ENCODE measurements around the gene OBP2A.

The OBP2A gene

DNA sequence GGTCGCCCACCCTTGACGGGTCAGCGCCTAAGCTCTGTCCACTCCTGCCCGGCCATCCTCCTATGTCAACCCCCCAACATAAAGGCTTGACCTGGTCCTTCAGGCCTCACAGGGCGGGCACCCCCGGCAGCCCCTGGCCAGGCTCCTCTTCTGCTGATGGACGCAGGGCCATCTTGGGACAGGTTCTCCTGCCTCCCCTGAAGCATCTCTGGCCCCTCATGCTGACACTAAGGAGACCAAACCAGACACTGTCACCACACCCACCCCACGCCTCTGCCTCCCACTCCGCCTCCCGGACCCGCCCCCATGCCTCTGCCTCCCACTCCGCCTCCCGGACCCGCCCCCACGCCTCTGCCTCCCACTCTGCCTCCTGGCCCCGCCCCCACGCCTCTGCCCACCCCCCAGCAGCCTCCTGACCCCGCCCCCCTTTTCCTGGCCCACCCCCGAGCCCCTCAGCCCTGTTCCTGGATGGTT is 6.8 kb downstream of the OBP2A start:
- FAIRE-seq, result no peak

GRCh38 chr9:135554718-135555117 is 8.8 kb downstream of the OBP2A start:
- FAIRE-seq, result no peak

GRCh38 chr9:135555203-135555602 is 9.3 kb downstream of the OBP2A start:
- FAIRE-seq, result no peak

DNA sequence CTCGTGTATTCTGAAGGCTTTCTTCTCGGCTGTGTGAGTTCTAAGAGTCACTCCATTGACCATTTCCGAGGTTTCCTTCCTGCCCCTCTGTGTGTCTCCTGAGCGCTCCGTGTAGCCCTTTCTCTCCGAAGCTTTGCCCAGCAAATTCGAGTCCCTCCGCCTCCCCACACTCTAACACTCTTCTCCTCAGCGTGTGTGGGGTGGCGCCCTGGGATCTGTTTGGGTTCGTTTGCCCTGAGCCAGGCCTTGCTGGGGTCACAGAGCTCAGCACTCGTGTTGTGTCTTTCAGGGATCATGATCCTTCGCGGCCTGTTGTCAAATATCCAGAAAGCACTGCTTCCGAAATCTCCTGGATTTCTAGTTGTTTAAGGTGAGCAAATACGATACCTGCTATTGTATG is 10.0 kb downstream of the OBP2A start:
- FAIRE-seq, result no peak

GRCh38 chr9:135559606-135560005 is 13.7 kb downstream of the OBP2A start:
- no peak for FAIRE-seq

DNA sequence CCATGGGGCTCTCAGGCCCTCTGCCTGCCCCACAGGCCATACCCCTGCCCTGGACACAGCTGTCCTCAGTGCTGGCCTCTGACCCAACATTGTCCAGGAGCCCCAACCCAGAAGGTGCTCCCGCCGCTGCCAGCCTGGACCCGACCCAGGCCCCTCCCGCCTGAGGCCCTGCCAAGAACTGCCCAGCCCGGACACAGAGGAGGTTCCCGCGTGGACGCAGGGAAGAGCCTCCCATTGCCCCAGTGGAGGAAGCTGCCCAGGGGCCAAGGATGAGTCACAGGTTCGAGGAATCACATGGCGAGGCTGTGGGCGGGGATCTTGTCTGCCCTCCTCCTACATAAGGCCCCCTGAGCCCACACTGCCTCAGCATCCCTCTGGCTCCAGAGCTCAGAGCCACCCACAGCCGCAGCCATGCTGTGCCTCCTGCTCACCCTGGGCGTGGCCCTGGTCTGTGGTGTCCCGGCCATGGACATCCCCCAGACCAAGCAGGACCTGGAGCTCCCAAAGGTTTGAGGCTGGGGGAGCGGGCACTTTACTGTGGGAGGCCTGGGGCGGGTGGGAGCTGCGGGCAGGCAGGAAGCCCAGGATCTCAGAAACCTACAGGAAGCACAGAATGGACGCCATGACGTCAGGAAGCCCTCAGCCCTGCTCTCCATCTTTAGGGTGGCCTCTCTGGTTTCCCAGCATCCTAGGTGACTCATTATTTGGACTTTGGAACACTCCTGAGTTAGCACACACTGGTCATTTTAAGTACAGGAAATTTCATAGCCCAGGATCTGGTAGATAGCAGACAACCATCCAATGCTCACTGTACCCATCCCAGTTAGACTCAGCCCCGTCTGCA is 15.7 kb downstream of the OBP2A start, which contains the start of gene PAEP:
Gene PAEP, plus strand, starts transcription at position 366 of the 844 bp plus-strand sequence.
- no peak for FAIRE-seq

- FAIRE-seq, result no peak
Observed at GRCh38 chr9:135562235-135562745, 16.4 kb downstream of the OBP2A start.

DNA sequence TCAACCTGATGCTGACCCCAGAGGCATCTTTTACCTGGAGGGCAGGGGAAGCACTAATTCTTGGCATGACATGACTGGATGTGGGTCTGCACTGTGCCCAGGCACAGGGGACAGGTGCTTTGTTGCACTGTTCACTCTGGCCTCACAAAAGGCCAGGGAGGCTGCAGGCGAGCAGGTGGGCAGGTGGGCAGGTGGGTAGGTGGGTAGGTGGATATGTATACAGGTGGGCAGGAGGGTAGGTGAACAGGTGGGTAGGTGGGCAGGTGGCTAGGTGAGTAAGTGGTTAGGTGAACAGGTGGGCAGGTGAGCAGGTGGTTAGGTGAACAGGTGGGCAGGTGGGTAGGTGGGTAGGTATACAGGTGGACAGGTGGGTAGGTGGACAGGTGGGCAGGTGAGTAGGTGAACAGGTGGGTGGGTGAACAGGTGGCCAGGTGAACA is 17.1 kb downstream of the OBP2A start:
- FAIRE-seq, result no peak

- FAIRE-seq, result no peak
Observed at GRCh38 chr9:135563858-135564257, 17.9 kb downstream of the OBP2A start.

DNA sequence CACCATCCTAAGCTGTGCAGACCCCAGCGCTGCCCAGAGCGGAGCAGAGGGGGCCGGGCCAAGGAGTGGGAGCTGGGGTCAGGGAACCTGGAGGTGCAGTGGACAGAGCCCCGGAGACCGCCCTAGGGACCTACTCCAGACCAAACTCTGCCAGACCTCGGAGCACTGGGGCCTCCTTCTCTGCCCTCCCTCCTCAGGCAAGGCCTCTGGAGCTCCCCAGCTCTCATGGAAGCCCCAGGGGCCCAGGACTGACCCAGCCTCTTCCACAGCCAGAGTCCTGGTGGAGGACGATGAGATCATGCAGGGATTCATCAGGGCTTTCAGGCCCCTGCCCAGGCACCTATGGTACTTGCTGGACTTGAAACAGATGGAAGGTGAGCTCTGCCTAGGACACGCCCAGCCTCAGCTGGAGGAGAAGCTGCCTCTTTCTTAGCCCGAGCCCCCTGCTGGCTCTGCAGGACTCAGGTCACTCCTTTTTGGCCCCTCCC is 19.3 kb downstream of the OBP2A start:
- FAIRE-seq, result no peak

DNA sequence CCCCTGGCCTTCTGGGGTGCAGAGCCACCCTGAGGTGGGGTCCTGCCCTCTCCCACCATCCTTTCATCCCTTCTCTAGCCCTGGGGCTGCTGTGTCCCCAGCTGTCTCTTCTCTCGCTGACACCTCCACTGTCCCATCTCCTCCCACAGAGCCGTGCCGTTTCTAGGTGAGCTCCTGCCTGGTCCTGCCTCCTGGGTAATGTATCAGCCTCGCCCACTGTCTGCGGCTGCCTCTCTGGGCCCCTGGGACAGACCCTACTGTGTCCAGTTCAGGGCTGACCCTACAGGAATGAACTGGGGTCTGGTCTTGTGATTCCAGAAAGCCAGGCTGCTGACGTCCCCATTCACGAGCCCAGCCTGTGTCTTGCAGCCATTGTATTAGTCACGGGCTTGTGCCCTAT is 19.7 kb downstream of the OBP2A start:
- FAIRE-seq, result no peak

GRCh38 chr9:135566552-135566951 is 20.6 kb downstream of the OBP2A start:
- FAIRE-seq, result no peak

- no peak for FAIRE-seq
Observed at GRCh38 chr9:135567311-135567710, 21.4 kb downstream of the OBP2A start.

DNA sequence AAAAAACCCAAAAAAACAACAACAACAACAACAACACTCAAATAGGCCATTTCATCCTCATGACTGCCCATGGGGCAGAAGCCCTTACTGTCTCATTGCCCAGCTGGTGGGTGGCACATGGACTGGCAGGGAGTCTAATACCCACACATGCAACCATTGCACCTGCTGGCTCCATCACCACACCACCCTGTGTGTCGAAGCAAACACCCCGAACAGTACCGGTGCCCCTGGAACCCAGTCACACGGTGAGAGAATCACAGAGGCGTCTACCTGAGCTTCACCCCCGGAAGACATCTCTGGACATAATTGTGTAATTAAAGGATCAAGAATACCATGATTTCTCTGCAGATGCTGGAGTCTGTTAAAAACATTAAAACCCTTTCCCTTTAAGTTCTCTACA is 22.1 kb downstream of the OBP2A start:
- no peak for FAIRE-seq

DNA sequence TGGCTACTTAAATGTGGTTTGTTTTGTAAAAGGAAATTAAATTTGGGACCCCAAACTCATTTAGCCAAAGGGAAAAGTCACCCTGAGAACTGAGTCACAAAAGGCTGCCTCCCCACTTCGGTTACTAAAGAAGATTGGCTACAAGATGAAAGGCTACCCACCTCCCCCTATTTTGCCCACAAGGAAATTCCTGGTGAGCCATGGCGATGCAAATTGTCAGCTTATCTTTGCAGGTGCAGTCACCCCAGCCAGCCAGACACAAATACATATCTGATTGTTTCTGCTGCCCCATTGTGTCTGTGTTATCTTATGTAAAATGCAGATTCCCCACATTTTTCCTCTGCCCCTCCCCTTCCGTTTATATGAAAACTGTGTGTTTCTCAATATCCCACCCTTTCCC is 24.5 kb downstream of the OBP2A start:
- no peak for FAIRE-seq

GRCh38 chr9:135572233-135572632 is 26.3 kb downstream of the OBP2A start:
- no peak for FAIRE-seq

- no peak for FAIRE-seq
Observed at GRCh38 chr9:135573124-135573523, 27.2 kb downstream of the OBP2A start.

GRCh38 chr9:135574331-135574730 is 28.4 kb downstream of the OBP2A start:
- no peak for FAIRE-seq

GRCh38 chr9:135574943-135575342 is 29.0 kb downstream of the OBP2A start:
- no peak for FAIRE-seq

DNA sequence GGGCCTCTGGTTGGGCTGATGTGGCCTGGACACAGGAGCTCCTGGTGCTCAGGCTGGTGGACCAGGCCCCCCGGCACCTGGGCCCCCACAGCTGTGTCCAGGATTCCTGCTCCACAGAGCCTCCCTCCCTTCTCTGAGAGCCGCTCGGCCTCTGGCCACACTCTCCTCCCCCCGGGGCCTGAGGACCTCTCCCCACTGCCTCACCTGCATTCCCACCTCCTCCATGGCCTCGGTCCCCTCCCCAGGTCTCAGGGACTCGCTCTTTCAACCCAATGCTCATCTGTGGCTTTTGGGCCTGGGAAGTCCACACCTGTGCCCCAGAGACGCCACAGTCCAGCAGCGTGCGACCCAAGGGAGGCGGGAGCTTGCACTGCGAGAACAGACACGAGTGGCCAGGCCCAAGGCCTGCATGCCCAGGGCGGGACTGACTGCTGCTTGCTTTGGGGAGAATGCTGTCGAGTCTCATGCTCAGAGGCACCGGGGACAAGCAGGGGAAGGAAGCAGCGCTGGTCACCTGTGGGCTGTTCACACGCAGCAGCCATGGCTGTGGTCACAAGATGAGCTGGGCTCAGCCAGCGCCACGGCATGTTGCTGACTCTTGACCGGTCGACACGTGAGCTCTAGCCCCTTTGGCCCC is 30.2 kb downstream of the OBP2A start:
- FAIRE-seq, result no peak

- FAIRE-seq, result no peak
Observed at GRCh38 chr9:135577256-135577655, 31.3 kb downstream of the OBP2A start.

DNA sequence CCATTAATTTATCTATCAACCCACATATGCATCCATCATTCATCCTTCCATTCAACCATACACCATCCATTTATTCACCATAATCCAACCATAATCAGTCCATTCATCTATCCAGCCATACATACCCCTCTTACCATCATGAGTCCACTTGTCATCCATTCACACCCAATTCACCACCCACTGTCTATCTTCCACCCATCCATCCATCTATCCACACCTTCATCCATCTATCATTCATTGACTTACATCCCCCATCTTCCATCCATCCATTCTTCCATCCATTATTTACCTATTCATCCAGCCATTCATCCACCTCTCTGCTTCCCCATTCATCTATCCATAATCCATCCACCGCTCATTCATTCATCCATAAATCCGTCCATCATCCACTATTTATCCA is 33.4 kb downstream of the OBP2A start:
- FAIRE-seq, result no peak

GRCh38 chr9:135579889-135580660 is 34.1 kb downstream of the OBP2A start:
- FAIRE-seq, result no peak

Measured in islet of Langerhans (tissue), 1 donor.